ENCODE data around the gene WIPF1.

The WIPF1 gene

DNA sequence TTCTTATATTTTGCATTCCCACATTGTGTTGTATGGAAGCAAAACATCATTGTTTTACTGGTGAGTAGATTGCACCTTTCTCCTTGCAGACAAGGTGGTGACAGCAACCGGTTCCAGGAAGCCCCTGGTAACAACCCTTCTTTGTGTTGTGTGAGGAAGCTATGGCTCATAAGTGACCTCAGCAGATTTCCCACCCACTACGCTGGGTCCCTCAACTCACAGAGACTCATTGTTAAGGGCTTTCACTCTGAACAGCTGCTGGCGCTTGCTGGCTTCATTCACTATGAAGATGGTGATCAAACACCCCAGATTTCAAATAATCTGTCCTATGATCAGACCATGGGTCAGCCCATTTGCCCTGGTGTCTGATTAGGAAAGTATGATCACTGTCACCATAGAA lies 53.4 kb downstream of the WIPF1 start:
- DNase-seq (ENCODE audit: low read depth in 2 of 2) = no peak

DNA sequence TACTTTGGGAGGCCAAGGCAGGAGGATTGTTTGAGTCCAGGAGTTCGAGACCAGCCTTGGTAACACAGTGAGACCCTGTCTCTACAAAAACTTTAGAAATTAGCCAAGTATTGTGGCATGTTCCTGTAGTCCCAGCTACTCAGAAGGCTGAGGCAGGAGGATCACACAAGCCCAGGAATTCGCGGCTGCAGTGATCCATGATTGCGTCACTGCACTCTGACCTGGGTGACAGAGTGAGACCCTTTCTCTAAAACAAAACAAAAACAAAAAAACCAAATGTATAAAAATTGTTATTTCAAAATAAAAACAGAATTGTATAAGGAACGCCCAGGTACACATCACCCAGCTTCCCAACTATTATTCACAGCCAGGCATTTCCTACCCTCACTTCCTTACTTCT lies 56.7 kb downstream of the WIPF1 start:
- DNase-seq (ENCODE audit: low read depth in 2 of 2) = no peak

- no peak for DNase-seq (ENCODE audit: low read depth in 2 of 2)
Observed at GRCh38 chr2:174535757-174536703, 61.6 kb downstream of the WIPF1 start.

DNA sequence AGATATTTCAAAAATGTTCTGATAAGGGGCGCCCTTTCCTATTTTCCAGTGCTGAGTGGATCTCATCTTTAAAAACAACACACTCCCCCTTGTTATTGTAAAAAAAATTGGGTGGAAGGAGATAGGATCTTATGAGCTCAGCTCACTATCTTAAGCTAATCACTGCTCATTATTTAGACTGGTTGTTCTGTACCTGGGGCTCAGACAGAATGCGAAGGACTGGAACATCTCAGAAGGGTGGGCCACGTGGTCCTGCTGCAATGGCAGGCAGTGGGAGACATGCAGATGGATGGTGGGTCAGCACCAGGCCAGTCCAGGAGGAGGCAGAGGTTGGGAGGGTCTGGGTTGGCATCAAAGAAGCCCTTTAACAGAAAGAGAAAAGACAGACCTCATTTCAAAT lies 62.5 kb downstream of the WIPF1 start:
- no peak for DNase-seq (ENCODE audit: low read depth in 2 of 2)

DNA sequence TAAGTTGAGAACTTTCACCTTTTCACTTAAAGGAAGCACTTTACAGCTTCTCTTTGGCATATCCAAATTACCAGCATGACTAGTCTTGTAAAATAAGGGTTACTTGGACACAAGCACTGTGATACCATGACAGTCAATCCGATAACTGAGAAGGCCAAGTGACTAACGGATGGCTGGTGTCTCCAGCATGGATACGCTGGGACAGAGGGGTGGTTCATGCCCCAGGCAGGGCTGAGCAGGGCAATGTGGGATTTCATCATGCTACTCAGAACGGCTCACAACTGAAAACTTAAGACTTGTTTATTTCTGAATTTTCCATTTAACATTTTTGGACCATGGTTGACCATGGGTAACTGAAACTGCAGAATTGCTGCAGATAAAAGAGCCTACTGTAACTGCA lies 67.7 kb downstream of the WIPF1 start:
- no peak for DNase-seq (ENCODE audit: low read depth in 2 of 2)

DNA sequence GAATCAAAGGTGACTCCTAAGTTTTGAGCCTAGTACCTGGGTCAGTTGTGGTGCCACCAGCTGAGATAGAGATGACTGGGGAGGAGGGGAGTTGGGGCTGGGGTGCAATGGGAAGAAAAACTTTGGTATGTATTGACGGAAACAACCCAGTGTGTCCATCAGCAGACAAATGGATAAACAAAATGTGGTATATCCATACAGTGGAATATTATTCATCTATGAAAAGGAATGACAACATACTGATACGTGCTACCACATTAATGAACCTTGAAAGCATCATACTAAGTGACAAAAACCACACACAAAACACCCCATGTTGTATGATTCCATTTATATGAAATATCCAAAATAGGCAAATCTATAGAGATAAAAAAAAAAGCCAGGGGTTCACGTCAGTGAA lies 69.6 kb downstream of the WIPF1 start:
- no peak for DNase-seq (ENCODE audit: low read depth in 2 of 2)

GRCh38 chr2:174527101-174527721 lies 70.4 kb downstream of the WIPF1 start:
- DNase-seq (ENCODE audit: low read depth in 2 of 2) = no peak

- no peak for DNase-seq (ENCODE audit: low read depth in 2 of 2)
Observed at GRCh38 chr2:174524527-174524926, 73.1 kb downstream of the WIPF1 start.

- DNase-seq (ENCODE audit: low read depth in 2 of 2) = no peak
Observed at GRCh38 chr2:174522553-174522952, 75.1 kb downstream of the WIPF1 start.

DNA sequence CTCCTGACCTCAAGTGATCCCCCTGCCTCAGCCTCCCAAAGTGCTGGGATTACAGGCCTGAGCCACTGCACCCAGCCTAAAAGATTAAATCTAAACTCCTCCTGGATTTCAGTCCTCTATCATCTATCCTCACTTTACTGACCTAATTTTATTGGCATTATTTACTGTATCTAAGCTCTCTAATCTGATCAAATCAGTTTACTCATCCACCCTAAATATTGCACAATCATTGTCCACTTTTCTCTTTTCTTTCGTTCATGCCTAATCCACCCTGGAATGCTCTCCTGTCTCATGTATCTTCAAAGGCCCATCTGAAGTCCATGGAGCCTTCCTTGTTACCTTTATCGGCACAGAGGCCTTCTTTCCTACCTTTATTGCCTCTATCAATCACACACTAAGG lies 79.2 kb downstream of the WIPF1 start:
- no peak for DNase-seq (ENCODE audit: low read depth in 2 of 2)

DNA sequence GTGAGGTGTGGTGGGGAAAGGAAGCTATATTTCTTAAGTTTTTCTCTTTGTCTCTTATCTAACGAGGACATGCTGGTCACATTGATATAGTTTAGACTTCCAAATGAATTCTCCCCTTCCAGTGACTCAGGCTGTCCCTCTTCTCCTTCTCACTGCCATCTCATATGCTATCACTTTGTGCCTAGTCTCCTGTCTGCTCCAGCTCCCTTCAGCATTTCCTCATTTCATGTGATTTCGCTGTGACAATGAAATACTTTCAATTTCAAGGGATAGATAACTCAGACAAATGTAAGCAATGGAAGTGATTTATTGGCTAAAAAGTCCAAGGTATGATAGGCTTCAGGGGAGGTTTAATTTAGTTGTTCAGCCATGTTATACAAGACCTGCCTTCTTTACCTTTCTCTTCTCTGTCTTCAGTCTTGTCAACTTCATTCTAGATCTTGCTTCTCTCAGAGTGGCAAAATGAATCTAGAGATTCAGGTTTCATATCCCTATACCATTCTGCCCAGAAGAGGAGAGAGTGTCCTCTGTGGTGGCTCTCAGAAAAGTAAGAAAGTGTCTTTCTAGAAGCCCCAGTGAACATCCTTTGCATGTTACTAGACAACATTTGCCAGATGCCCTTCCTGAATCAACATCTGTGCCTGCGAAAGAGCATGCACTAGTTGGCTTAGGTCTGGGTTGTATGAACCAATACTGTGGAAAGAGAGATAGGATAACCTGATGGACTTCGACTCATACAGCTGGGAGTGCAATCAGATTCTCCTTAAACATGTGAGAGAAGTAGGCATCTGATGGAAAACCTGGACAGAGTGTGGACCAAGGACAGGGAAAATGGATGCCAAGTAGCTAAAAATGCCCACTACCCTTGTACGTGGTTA lies 80.9 kb downstream of the WIPF1 start:
- DNase-seq (ENCODE audit: low read depth in 2 of 2) = no peak

GRCh38 chr2:174512345-174512744 lies 85.3 kb downstream of the WIPF1 start:
- no peak for DNase-seq (ENCODE audit: low read depth in 2 of 2)

DNA sequence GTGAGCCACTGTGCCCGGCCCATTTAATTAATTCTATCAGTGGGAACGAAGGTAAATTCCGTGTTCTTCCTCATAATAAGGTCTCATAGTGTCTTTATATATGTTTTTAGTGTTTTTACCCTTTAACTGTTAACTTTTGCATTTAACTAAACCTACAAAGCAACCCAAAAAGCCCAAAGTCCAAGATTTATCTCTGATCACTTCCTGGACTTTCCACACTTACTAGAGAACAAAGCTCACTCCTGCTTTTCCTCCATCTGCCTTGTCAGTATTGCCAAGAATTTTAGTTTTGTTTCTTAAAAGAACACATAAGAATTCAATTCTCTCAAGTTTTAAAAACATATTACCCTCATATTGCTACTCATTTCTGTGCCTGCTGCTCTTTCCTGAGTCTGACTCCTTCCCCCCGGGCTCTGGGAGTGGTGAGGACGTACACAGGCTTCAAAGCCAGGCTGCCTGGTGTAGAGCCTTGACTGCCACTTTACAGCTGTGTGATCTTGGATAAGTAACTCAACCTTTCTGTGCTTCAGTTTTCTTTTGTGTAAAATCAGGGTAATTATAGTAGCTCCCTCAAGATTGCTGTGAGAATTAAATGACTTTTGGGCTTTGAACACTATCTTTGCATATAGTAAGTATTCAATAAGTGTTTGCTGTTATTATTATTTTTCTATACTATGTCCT lies 85.9 kb downstream of the WIPF1 start:
- DNase-seq (ENCODE audit: low read depth in 2 of 2) = no peak

DNA sequence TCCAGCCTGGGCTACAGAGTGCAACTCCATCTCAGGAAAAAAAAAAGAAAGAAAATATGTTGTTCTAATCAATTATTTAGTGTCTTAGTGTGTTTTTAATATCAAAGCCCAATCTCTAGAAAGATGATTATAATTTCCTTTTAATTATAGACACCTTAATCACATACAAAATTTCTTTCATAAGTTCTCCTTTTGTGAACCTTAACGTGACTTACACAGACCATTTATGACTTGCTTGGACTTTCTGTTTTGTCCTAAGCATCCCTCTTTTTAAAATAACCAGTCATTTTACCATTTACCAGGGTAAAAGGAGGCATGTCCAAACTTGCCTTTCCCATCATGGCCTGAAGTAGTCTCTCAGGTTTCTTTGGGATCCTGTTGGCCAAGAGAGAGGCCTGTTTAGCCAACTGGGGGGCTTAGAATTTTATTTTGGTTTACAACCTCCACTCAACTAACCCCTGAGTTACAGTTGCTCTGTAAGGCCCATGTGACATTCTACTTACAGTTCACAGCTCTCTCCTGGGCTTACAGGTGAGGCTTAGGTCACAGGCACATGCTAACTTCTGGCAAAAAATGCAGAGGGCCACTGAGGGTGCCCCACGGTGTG lies 86.9 kb downstream of the WIPF1 start:
- no peak for DNase-seq (ENCODE audit: low read depth in 2 of 2)
